H9 (cell line): ENCODE results near the gene SLC6A19. TPM values are rescaled to one million over a fixed set of nuclear protein-coding genes. Genes with fewer than 3 reads are reported as not detected.

Experiments used
- DNase-seq: peaks from one replicate; pipeline ENCODE4 v3.0.0-alpha.2; 2017
- H2AFZ ChIP-seq: one replicate; pipeline ENCODE4 v1.6.1; 2013; ENCODE audit warnings: mild to moderate bottlenecking, low read length, control low read depth, moderate library complexity
- H2AK5ac ChIP-seq: 2 replicates; pipeline ENCODE4 v1.6.1; 2013; ENCODE audit warnings: low read length, control low read depth, mixed read lengths; ENCODE audit not compliant: insufficient read length
- H2BK120ac ChIP-seq: one replicate; pipeline ENCODE4 v1.6.1; 2013; ENCODE audit warnings: low read depth, mild to moderate bottlenecking, low read length, control low read depth, inconsistent platforms; ENCODE audit not compliant: poor library complexity, severe bottlenecking
- H2BK12ac ChIP-seq: 2 replicates; pipeline ENCODE4 v1.6.1; 2013; ENCODE audit warnings: low read length, control low read depth, mixed read lengths, low read depth; ENCODE audit not compliant: insufficient read length
- H2BK15ac ChIP-seq: 2 replicates; pipeline ENCODE4 v1.6.1; 2013; ENCODE audit warnings: low read depth, low read length, control low read depth
- H2BK20ac ChIP-seq: one replicate; pipeline ENCODE4 v1.6.1; 2013; ENCODE audit warnings: low read depth, mild to moderate bottlenecking, low read length, control low read depth, inconsistent platforms; ENCODE audit not compliant: poor library complexity, severe bottlenecking
- H2BK5ac ChIP-seq: 2 replicates; pipeline ENCODE4 v1.6.1; 2013; ENCODE audit warnings: low read length, control low read depth, mixed read lengths; ENCODE audit not compliant: insufficient read length
- H3K14ac ChIP-seq: 2 replicates; pipeline ENCODE4 v1.6.1; 2013; ENCODE audit warnings: low read length, control low read depth; ENCODE audit not compliant: insufficient read depth
- H3K18ac ChIP-seq: 2 replicates; pipeline ENCODE4 v1.6.1; 2013; ENCODE audit warnings: low read depth, mild to moderate bottlenecking, mixed read lengths, low read length, control low read depth; ENCODE audit not compliant: insufficient read length
- H3K23ac ChIP-seq: 2 replicates; pipeline ENCODE4 v1.6.1; 2013; ENCODE audit warnings: low read length, control low read depth, mixed read lengths, low read depth; ENCODE audit not compliant: insufficient read length
- H3K23me2 ChIP-seq: 2 replicates; pipeline ENCODE4 v1.6.1; 2013; ENCODE audit warnings: low read depth, mild to moderate bottlenecking, mixed read lengths, low read length, control low read depth; ENCODE audit not compliant: insufficient read length, poor library complexity, severe bottlenecking
- H3K27ac ChIP-seq: 2 replicates; pipeline ENCODE4 v1.5.1; 2013; ENCODE audit warnings: low read length, control low read depth, mixed read lengths, low read depth; ENCODE audit not compliant: insufficient read length
- H3K27me3 ChIP-seq: 2 replicates; pipeline ENCODE4 v1.6.1; 2013; ENCODE audit warnings: low read length, control low read depth, inconsistent platforms; ENCODE audit not compliant: insufficient read depth
- H3K4ac ChIP-seq: 2 replicates; pipeline ENCODE4 v1.6.1; 2013; ENCODE audit warnings: low read depth, mild to moderate bottlenecking, control low read depth, inconsistent platforms, low read length, moderate library complexity
- H3K4me1 ChIP-seq: 2 replicates; pipeline ENCODE4 v1.6.1; 2013; ENCODE audit warnings: low read length, control low read depth, inconsistent platforms; ENCODE audit not compliant: insufficient read depth
- H3K4me2 ChIP-seq: 2 replicates; pipeline ENCODE4 v1.6.1; 2013; ENCODE audit warnings: low read length, control low read depth, mixed read lengths; ENCODE audit not compliant: insufficient read length, insufficient read depth
- H3K56ac ChIP-seq: 2 replicates; pipeline ENCODE4 v1.6.1; 2013; ENCODE audit warnings: low read depth, mild to moderate bottlenecking, mixed read lengths, low read length, control low read depth; ENCODE audit not compliant: insufficient read length
- H3K79me1 ChIP-seq: 2 replicates; pipeline ENCODE4 v1.6.1; 2013; ENCODE audit warnings: low read depth, mild to moderate bottlenecking, moderate library complexity, low read length, control low read depth, inconsistent platforms; ENCODE audit not compliant: insufficient read depth, poor library complexity, severe bottlenecking
- H3K79me2 ChIP-seq: 2 replicates; pipeline ENCODE4 v1.6.1; 2013; ENCODE audit warnings: low read length, control low read depth, inconsistent platforms; ENCODE audit not compliant: insufficient read depth
- H3K9ac ChIP-seq: 2 replicates; pipeline ENCODE4 v1.6.1; 2013; ENCODE audit warnings: low read length, control low read depth, mixed read lengths; ENCODE audit not compliant: insufficient read length; ENCODE audit errors: extremely low read depth
- H3K9me3 ChIP-seq: one replicate; pipeline ENCODE4 v1.6.1; 2013; ENCODE audit warnings: low read depth, low read length, inconsistent platforms; ENCODE audit not compliant: control insufficient read depth
- H3T11ph ChIP-seq: one replicate; pipeline ENCODE4 v1.6.1; 2013; ENCODE audit warnings: mild to moderate bottlenecking, low read length, control low read depth, inconsistent platforms
- H4K20me1 ChIP-seq: one replicate; pipeline ENCODE4 v1.6.1; 2013; ENCODE audit not compliant: control insufficient read depth, insufficient read length, insufficient read depth
- H4K5ac ChIP-seq: 2 replicates; pipeline ENCODE4 v1.6.1; 2013; ENCODE audit warnings: low read depth, mild to moderate bottlenecking, mixed read lengths, low read length, control low read depth; ENCODE audit not compliant: insufficient read length
- H4K8ac ChIP-seq: replicated peaks from 2 replicates; pipeline ENCODE4 v1.6.1; 2013; ENCODE audit warnings: low read length, control low read depth, mixed read lengths, low read depth; ENCODE audit not compliant: insufficient read length
- H4K91ac ChIP-seq: 2 replicates; pipeline ENCODE4 v1.6.1; 2013; ENCODE audit warnings: low read depth, mild to moderate bottlenecking, moderate library complexity, mixed read lengths, low read length, control low read depth; ENCODE audit not compliant: insufficient read length
- H3K27ac Mint-ChIP-seq, 3 experiments: 2 replicates in 2 of 3; 3 replicates in 1 of 3; pipeline ENCODE4 v1.8.0; 2020 to 2021; ENCODE audit warnings: mixed read lengths in 3 of 3, mild to moderate bottlenecking in 1 of 3, moderate library complexity in 1 of 3
- H3K27me3 Mint-ChIP-seq: 2 replicates; pipeline ENCODE4 v1.8.0; 2021; ENCODE audit warnings: low read depth, mild to moderate bottlenecking, moderate library complexity, mixed read lengths
- H3K36me3 Mint-ChIP-seq, 3 experiments: 2 replicates in 2 of 3; 3 replicates in 1 of 3; pipeline ENCODE4 v1.8.0; 2020 to 2021; ENCODE audit warnings: low read depth in 3 of 3, mixed read lengths in 3 of 3; ENCODE audit not compliant: insufficient read depth in 1 of 3
- H3K4me1 Mint-ChIP-seq, 2 experiments: 2 replicates each; pipeline ENCODE4 v1.8.0; 2020; ENCODE audit warnings: mixed read lengths in 2 of 2
- H3K4me3 Mint-ChIP-seq, 2 experiments: 2 replicates in 1 of 2; 3 replicates in 1 of 2; pipeline ENCODE4 v1.8.0; 2020 to 2021; ENCODE audit warnings: mild to moderate bottlenecking in 2 of 2, mixed read lengths in 2 of 2, moderate library complexity in 1 of 2
- H3K9me3 Mint-ChIP-seq, 2 experiments: 2 replicates in 1 of 2; 3 replicates in 1 of 2; pipeline ENCODE4 v1.8.0; 2020; ENCODE audit warnings: mild to moderate bottlenecking in 2 of 2, mixed read lengths in 2 of 2, moderate library complexity in 1 of 2
- WGBS: extraction: QIAGEN DNeasy Blood & Tissue Kit; methylation state at CpG from one replicate; pipeline ENCODE4 v1.1.7; 2013; ENCODE audit warnings: missing lambda C conversion rate, low lambda C conversion rate, mixed read lengths; ENCODE audit not compliant: insufficient read length; ENCODE audit errors: extremely low coverage; 5-methylcytosine and 5-hydroxymethylcytosine counted together
- total RNA-seq: library from RNA; stranded (reverse); gene quantifications from 2 replicates; pipeline ENCODE4 v1.2.1, GENCODE V29; 2021
- TF ChIP-seq, protein P1 (sequence below): fragments of 200-600 bp; sonication (generic); conservative IDR thresholded peaks from 3 replicates; pipeline ENCODE4 v1.8.0; 2021; ENCODE audit warnings: antibody characterized with exemption, mild to moderate bottlenecking

Gene SLC6A19
- total RNA-seq, 1 experiment from 2014 or later = not detected

DNA sequence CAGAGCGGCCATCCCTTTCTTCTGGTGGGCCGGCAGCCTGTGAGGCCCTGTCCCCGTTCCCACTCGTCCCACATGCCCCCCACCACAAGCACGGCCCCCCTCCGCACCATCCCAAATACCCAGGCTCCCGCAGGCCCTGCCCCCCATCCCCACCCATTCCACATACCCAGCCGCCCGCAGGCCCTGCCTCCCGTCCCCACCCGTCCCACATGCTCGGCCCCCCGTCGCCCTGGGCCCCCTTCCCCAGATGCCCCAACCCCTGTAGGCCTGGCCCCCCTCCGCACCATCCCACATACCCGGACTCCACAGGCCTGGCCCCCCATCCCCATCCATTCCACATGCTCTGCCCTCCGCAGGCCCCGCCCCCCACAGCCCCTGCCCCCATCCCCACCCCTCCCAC, 11.5 kb downstream of the SLC6A19 start:
- no peak overlapping the region for H4K8ac ChIP-seq
- no peaks in the 10 kb centered on the region for H3K36me3 Mint-ChIP-seq
- H2BK120ac ChIP-seq = no peak overlapping the region
- no peak overlapping the region for H3K14ac ChIP-seq
- no peaks in the 10 kb centered on the region for H3K27me3 ChIP-seq
- peaks cover 0 to 3% of the 10 kb centered on the region in 2 experiments; a peak in 1 of 4 replicates for H3K4me1 Mint-ChIP-seq
- WGBS = no CpG with 5 or more reads among the region's 18 CpGs
- H2BK5ac ChIP-seq = no peak overlapping the region
- H2BK20ac ChIP-seq = no peak overlapping the region
- H2AK5ac ChIP-seq = no peak overlapping the region
- no peaks in the 10 kb centered on the region for H3K23me2 ChIP-seq
- no peak overlapping the region for H3K56ac ChIP-seq
- no peak for DNase-seq
- H3K79me2 ChIP-seq = no peaks in the 10 kb centered on the region
- H3K23ac ChIP-seq = no peak overlapping the region
- no peak overlapping the region for H3K27ac Mint-ChIP-seq
- no peak overlapping the region for H3T11ph ChIP-seq
- H2BK12ac ChIP-seq = no peak overlapping the region
- no peak overlapping the region for H3K4ac ChIP-seq
- peaks cover 0 to 6% of the 10 kb centered on the region in 2 experiments; a peak in 3 of 5 replicates for H3K9me3 Mint-ChIP-seq
- TF ChIP-seq, protein P1, sequence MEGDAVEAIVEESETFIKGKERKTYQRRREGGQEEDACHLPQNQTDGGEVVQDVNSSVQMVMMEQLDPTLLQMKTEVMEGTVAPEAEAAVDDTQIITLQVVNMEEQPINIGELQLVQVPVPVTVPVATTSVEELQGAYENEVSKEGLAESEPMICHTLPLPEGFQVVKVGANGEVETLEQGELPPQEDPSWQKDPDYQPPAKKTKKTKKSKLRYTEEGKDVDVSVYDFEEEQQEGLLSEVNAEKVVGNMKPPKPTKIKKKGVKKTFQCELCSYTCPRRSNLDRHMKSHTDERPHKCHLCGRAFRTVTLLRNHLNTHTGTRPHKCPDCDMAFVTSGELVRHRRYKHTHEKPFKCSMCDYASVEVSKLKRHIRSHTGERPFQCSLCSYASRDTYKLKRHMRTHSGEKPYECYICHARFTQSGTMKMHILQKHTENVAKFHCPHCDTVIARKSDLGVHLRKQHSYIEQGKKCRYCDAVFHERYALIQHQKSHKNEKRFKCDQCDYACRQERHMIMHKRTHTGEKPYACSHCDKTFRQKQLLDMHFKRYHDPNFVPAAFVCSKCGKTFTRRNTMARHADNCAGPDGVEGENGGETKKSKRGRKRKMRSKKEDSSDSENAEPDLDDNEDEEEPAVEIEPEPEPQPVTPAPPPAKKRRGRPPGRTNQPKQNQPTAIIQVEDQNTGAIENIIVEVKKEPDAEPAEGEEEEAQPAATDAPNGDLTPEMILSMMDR = no peak
- H3K9ac ChIP-seq = no peak overlapping the region
- no peaks in the 10 kb centered on the region for H3K9me3 ChIP-seq
- no peak overlapping the region for H3K27ac ChIP-seq
- no peak overlapping the region for H3K4me3 Mint-ChIP-seq
- H3K4me2 ChIP-seq = no peak overlapping the region
- peaks cover 7% of the 10 kb centered on the region for H3K27me3 Mint-ChIP-seq
- H4K5ac ChIP-seq = no peak overlapping the region
- no peak overlapping the region for H4K91ac ChIP-seq
- no peak overlapping the region for H2BK15ac ChIP-seq
- no peak overlapping the region for H2AFZ ChIP-seq
- no peak overlapping the region for H3K18ac ChIP-seq
- H3K79me1 ChIP-seq = no peaks in the 10 kb centered on the region
- H3K4me1 ChIP-seq = no peaks in the 10 kb centered on the region
- peaks cover 3% of the 10 kb centered on the region for H4K20me1 ChIP-seq
